GM13977 (cell line): Measurements from ENCODE around the gene SATB1.

Experiments used
- DNase-seq: peaks from one replicate; pipeline ENCODE4 v3.0.0; 2012; ENCODE audit warnings: low spot score
- CTCF ChIP-seq: IDR thresholded peaks from 2 replicates; pipeline ENCODE4 v1.5.1; 2012; ENCODE audit warnings: mild to moderate bottlenecking, control low read depth; ENCODE audit not compliant: insufficient read depth; ENCODE audit errors: extremely low read depth, missing control alignments
- in situ Hi-C: fragments of 300-500 bp; cut with MboI; formaldehyde crosslinking; loops from one replicate; pipeline ENCODE4 v1.12.0; 2022; ENCODE audit warnings: low sequenced_read_pairs, low pct_unique_long_range_greater_than_20kb, mixed read lengths, inconsistent platforms; ENCODE audit not compliant: unreplicated experiment

The SATB1 gene

GRCh38 chr3:18416332-18416731 is 8.8 kb downstream of the SATB1 start:
- DNase-seq, result no peak
- in situ Hi-C loops, result no loop called here
- no peak for TF ChIP-seq CTCF

- no peak for TF ChIP-seq CTCF
- in situ Hi-C loops, result no loop called here
- no peak for DNase-seq
Observed at GRCh38 chr3:18415839-18416238, 9.3 kb downstream of the SATB1 start.

- TF ChIP-seq CTCF, result no peak
- in situ Hi-C loops, result no loop called here
- DNase-seq, result no peak
Observed at GRCh38 chr3:18415167-18415566, 10.0 kb downstream of the SATB1 start.

- no peak for TF ChIP-seq CTCF
- in situ Hi-C loops, result no loop called here
- no peak for DNase-seq
Observed at GRCh38 chr3:18412684-18413083, 12.5 kb downstream of the SATB1 start.

GRCh38 chr3:18411541-18411940 is 13.6 kb downstream of the SATB1 start:
- TF ChIP-seq CTCF, result no peak
- in situ Hi-C loops, result no loop called here
- DNase-seq, result no peak

- no peak for DNase-seq
- TF ChIP-seq CTCF, result no peak
- in situ Hi-C loops, result no loop called here
Observed at GRCh38 chr3:18410205-18410604, 14.9 kb downstream of the SATB1 start.

GRCh38 chr3:18409266-18409665 is 15.9 kb downstream of the SATB1 start:
- TF ChIP-seq CTCF, result no peak
- DNase-seq, result no peak
- in situ Hi-C loops, result no loop called here
